Breast epithelium (tissue), 4 donors: ENCODE measurements around the gene ADCY2. TPM values are rescaled to one million over a fixed set of nuclear protein-coding genes. Genes with fewer than 3 reads are reported as not detected.

Source experiments
- DNase-seq, 2 donors: peaks; one replicate each; pipeline ENCODE4 v3.0.0-alpha.2; 2019; ENCODE audit warnings: low spot score in 2 of 2
- H3K27ac ChIP-seq, 2 donors: fragments of 200-600 bp; sonication (generic) in 1 of 2; one replicate each; pipeline ENCODE4 v1.5.1; 2016 to 2019; ENCODE audit warnings: mild to moderate bottlenecking in 1 of 2
- H3K27me3 ChIP-seq, 2 donors: fragments of 200-600 bp; sonication (generic) in 1 of 2; one replicate each; pipeline versions ENCODE4 v1.5.1 to v1.6.0; 2017 to 2019; ENCODE audit warnings: control low read depth in 1 of 2, mild to moderate bottlenecking in 1 of 2
- H3K36me3 ChIP-seq: fragments of 200-600 bp; one replicate; pipeline ENCODE4 v1.5.1; 2019
- H3K4me1 ChIP-seq, 2 donors: fragments of 200-600 bp; sonication (generic); one replicate each; pipeline ENCODE4 v1.5.1; 2016 to 2019; ENCODE audit warnings: control low read depth in 1 of 2
- H3K4me3 ChIP-seq, 3 donors: fragments of 200-600 bp; sonication (generic); 1 replicate in 2 of 3; 2 replicates in 1 of 3; pipeline ENCODE4 v1.5.1; 2016 to 2019; ENCODE audit warnings: mild to moderate bottlenecking in 3 of 3, moderate library complexity in 2 of 3
- H3K9me3 ChIP-seq, 2 donors: fragments of 200-600 bp; sonication (generic) in 1 of 2; one replicate each; pipeline ENCODE4 v1.5.1; 2016 to 2019; ENCODE audit warnings: control low read depth in 1 of 2
- CTCF ChIP-seq, 3 donors: fragments of 450-650 bp; IDR thresholded peaks; one replicate each; pipeline ENCODE4 v1.5.1; 2016 to 2017; ENCODE audit warnings: antibody characterized with exemption in 3 of 3, mild to moderate bottlenecking in 3 of 3, moderate library complexity in 3 of 3
- POLR2A ChIP-seq: fragments of 450-650 bp; IDR thresholded peaks from one replicate; pipeline ENCODE4 v1.6.1; 2016; ENCODE audit warnings: antibody characterized with exemption, mild to moderate bottlenecking, moderate library complexity
- POLR2AphosphoS5 ChIP-seq, 3 donors: sonication (generic); formaldehyde crosslinking; IDR thresholded peaks; one replicate each; pipeline ENCODE4 v1.6.1; 2017; ENCODE audit warnings: antibody characterized with exemption in 3 of 3
- intact Hi-C: fragments of 100-400 bp; cut with DNase I; formaldehyde crosslinking; loops from one replicate; pipeline ENCODE4 v1.15.1; 2023; ENCODE audit warnings: low total_unique reads
- total RNA-seq, 3 donors: library from RNA; depleted of rRNA; stranded (reverse); fragments of >200 nt; gene quantifications; one replicate each; pipeline ENCODE4 v1.1.0, GENCODE V29; 2016

The ADCY2 gene
- total RNA-seq, 3 donors from 2014 or later, result 3.8 to 30.1 (median 4.9) TPM

GRCh38 chr5:7519564-7519963, 123.6 kb downstream of the ADCY2 start:
- Histone ChIP-seq H3K27me3 (no peaks in the 10 kb centered on the region), H3K4me1 (no peaks in the 10 kb centered on the region), H3K9me3 (no peaks in the 10 kb centered on the region), H3K27ac (no peak overlapping the region), H3K36me3 (no peaks in the 10 kb centered on the region), H3K4me3 (no peak overlapping the region)
- no peak for DNase-seq
- intact Hi-C loops, result no loop called here
- TF ChIP-seq CTCF (IDR thresholded peaks at IDR 0.05) (no peak), POLR2A (no peak), POLR2AphosphoS5 (IDR thresholded peaks at IDR 0.05) (no peak)

GRCh38 chr5:7529880-7530279, 133.9 kb downstream of the ADCY2 start:
- no peaks in the 10 kb centered on the region for H3K36me3 ChIP-seq
- no peaks in the 10 kb centered on the region for H3K27me3 ChIP-seq
- H3K4me3 ChIP-seq, result no peak overlapping the region
- no peaks in the 10 kb centered on the region for H3K4me1 ChIP-seq
- no peak for TF ChIP-seq POLR2A
- no peak for TF ChIP-seq POLR2AphosphoS5 (IDR thresholded peaks at IDR 0.05)
- TF ChIP-seq CTCF (IDR thresholded peaks at IDR 0.05), result no peak
- no peak for DNase-seq
- no peaks in the 10 kb centered on the region for H3K9me3 ChIP-seq
- H3K27ac ChIP-seq, result no peak overlapping the region
- intact Hi-C loops, result no loop called here

- H3K27ac ChIP-seq, result no peak overlapping the region
- DNase-seq, result no peak
- H3K27me3 ChIP-seq, result no peaks in the 10 kb centered on the region
- H3K9me3 ChIP-seq, result no peaks in the 10 kb centered on the region
- H3K4me1 ChIP-seq, result no peaks in the 10 kb centered on the region
- no peak overlapping the region for H3K4me3 ChIP-seq
- TF ChIP-seq CTCF (IDR thresholded peaks at IDR 0.05), result no peak
- TF ChIP-seq POLR2AphosphoS5 (IDR thresholded peaks at IDR 0.05), result no peak
- no peak for TF ChIP-seq POLR2A
- no peaks in the 10 kb centered on the region for H3K36me3 ChIP-seq
- intact Hi-C loops, result no loop called here
These were observed 138.0 kb downstream of the ADCY2 start for GRCh38 chr5:7533941-7534340.

GRCh38 chr5:7534505-7534904, 138.6 kb downstream of the ADCY2 start:
- DNase-seq, result no peak
- Histone ChIP-seq H3K27ac (no peak overlapping the region), H3K4me3 (no peak overlapping the region), H3K4me1 (no peaks in the 10 kb centered on the region), H3K36me3 (no peaks in the 10 kb centered on the region), H3K27me3 (no peaks in the 10 kb centered on the region), H3K9me3 (no peaks in the 10 kb centered on the region)
- intact Hi-C loops, result no loop called here
- TF ChIP-seq CTCF (IDR thresholded peaks at IDR 0.05), result no peak
- no peak for TF ChIP-seq POLR2AphosphoS5 (IDR thresholded peaks at IDR 0.05)
- no peak for TF ChIP-seq POLR2A

GRCh38 chr5:7537573-7537972, 141.6 kb downstream of the ADCY2 start:
- TF ChIP-seq CTCF (IDR thresholded peaks at IDR 0.05), result no peak
- no peak for TF ChIP-seq POLR2AphosphoS5 (IDR thresholded peaks at IDR 0.05)
- TF ChIP-seq POLR2A, result no peak
- H3K9me3 ChIP-seq, result no peaks in the 10 kb centered on the region
- no peak for DNase-seq
- H3K27me3 ChIP-seq, result no peaks in the 10 kb centered on the region
- H3K36me3 ChIP-seq, result no peaks in the 10 kb centered on the region
- intact Hi-C loops, result loop anchor here (5.0 kb wide), 1 partner anchor 850 kb away; no protein-coding TSS in a partner anchor
- H3K27ac ChIP-seq, result no peak overlapping the region
- no peak overlapping the region for H3K4me3 ChIP-seq
- no peaks in the 10 kb centered on the region for H3K4me1 ChIP-seq
